Lower lobe of right lung (tissue), 2 donors: ENCODE results near the gene SEMA7A. TPM values are rescaled to one million over a fixed set of nuclear protein-coding genes. Genes with fewer than 3 reads are reported as not detected.
A peak's percentile ranks its signal among the peaks of the same experiment; 100 is the strongest.
"Not testable (repeated sequence)": the region's sequence is repeated elsewhere in the genome, so short reads cannot be mapped to it uniquely, and the experiment has no call there.

Experiments used
- ATAC-seq, 2 donors: fragments of 200-7000 bp; cut with Tn5 transposase; one replicate each; pipeline ENCODE4 v1.9.1; 2020 to 2022; ENCODE audit warnings: mild to moderate bottlenecking in 2 of 2, moderate library complexity in 2 of 2
- DNase-seq: peaks from one replicate; pipeline ENCODE4 v3.0.0-alpha.2; 2020
- H3K27ac ChIP-seq: fragments of 200-600 bp; one replicate; pipeline ENCODE4 v1.8.0; 2022
- H3K27me3 ChIP-seq: fragments of 200-600 bp; one replicate; pipeline ENCODE4 v1.8.0; 2022; ENCODE audit warnings: low read depth
- H3K36me3 ChIP-seq: fragments of 200-600 bp; one replicate; pipeline ENCODE4 v1.8.0; 2022; ENCODE audit warnings: mild to moderate bottlenecking
- H3K4me1 ChIP-seq: fragments of 200-600 bp; one replicate; pipeline ENCODE4 v1.8.0; 2022
- H3K4me3 ChIP-seq: fragments of 200-600 bp; one replicate; pipeline ENCODE4 v1.8.0; 2022; ENCODE audit warnings: mild to moderate bottlenecking
- H3K9me3 ChIP-seq: fragments of 200-600 bp; one replicate; pipeline ENCODE4 v1.8.0; 2022
- intact Hi-C: fragments of 100-400 bp; cut with DNase I; formaldehyde crosslinking; loops from one replicate; pipeline ENCODE4 v1.11.0; 2022
- microRNA-seq: library from miRNA; unstranded; fragments of <30 nt; microRNA quantifications from one replicate; pipeline ENCODE4 v1.2.0, GENCODE V29; 2020; ENCODE audit warnings: borderline number of aligned reads
- total RNA-seq: library from RNA; stranded (reverse); fragmentation: NEBNext Ultra II Directional; extraction: Animal tissue kit (Norgen Biotek cat#: 25700); gene quantifications from one replicate; pipeline ENCODE4 v1.2.1, GENCODE V29; 2021
- TF ChIP-seq, protein P1 (sequence below): fragments of 200-600 bp; IDR thresholded peaks from one replicate; pipeline ENCODE4 v1.8.0; 2022; ENCODE audit warnings: antibody characterized with exemption, mild to moderate bottlenecking
- donor health status: DM: no; HTN: yes; CAD: no; lungs with severe emphysema.

The SEMA7A gene
- total RNA-seq, 1 donor from 2014 or later, result 4.6 TPM

DNA sequence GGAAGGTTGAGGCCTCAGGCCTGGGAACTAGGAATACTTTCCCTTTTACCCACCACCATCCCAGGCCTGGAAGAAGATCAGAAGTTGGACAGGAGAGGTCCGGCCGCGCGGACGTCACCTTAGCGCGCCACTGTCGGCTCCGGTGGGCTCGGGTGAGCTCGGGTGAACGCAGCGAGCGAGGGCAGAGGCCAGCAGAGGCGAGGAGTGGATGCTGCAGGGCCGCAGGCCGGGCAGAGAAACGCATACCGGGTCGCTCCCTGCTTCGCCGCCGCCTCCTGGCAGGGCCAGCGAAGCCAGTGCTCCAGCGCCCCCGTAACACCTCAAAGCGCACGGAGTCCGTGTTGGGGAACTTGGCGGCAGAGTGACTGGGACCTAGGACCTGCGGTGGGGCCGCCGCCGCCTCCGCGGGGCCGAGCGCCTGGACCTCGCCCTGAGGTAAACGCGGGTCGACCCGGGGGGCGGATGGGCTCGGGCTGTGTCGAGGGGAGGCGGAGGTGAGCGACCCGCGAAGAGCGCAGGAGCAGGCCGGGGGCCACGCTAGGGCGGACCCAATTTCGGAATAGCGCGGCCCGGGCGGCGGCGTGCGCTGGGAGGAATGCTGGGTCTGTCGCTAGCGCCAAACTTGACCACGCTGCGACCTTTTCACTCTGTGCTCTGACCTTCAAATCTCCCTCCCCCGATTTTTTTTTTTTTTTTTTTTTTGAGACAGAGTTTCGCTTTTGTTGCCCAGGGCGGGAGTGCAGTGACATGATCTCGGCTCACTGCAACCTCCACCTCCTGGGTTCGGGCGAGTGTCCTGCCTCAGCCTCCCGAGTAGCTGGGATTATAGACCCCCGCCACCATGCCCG lies 67.9 kb downstream of the SEMA7A start:
- peak; percentile 82 to 87 for ATAC-seq
- Histone ChIP-seq H3K27me3 (peaks cover 31% of the 10 kb centered on the region), H3K4me1 (peaks cover 13% of the 10 kb centered on the region), H3K4me3 (peak overlapping the region; percentile 63), H3K27ac (peak overlapping the region; percentile 60), H3K9me3 (no peaks in the 10 kb centered on the region), H3K36me3 (no peaks in the 10 kb centered on the region)
- intact Hi-C loops, result no loop called here
- TF ChIP-seq, protein P1, sequence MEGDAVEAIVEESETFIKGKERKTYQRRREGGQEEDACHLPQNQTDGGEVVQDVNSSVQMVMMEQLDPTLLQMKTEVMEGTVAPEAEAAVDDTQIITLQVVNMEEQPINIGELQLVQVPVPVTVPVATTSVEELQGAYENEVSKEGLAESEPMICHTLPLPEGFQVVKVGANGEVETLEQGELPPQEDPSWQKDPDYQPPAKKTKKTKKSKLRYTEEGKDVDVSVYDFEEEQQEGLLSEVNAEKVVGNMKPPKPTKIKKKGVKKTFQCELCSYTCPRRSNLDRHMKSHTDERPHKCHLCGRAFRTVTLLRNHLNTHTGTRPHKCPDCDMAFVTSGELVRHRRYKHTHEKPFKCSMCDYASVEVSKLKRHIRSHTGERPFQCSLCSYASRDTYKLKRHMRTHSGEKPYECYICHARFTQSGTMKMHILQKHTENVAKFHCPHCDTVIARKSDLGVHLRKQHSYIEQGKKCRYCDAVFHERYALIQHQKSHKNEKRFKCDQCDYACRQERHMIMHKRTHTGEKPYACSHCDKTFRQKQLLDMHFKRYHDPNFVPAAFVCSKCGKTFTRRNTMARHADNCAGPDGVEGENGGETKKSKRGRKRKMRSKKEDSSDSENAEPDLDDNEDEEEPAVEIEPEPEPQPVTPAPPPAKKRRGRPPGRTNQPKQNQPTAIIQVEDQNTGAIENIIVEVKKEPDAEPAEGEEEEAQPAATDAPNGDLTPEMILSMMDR, result no peak
- peak; percentile 58 for DNase-seq

DNA sequence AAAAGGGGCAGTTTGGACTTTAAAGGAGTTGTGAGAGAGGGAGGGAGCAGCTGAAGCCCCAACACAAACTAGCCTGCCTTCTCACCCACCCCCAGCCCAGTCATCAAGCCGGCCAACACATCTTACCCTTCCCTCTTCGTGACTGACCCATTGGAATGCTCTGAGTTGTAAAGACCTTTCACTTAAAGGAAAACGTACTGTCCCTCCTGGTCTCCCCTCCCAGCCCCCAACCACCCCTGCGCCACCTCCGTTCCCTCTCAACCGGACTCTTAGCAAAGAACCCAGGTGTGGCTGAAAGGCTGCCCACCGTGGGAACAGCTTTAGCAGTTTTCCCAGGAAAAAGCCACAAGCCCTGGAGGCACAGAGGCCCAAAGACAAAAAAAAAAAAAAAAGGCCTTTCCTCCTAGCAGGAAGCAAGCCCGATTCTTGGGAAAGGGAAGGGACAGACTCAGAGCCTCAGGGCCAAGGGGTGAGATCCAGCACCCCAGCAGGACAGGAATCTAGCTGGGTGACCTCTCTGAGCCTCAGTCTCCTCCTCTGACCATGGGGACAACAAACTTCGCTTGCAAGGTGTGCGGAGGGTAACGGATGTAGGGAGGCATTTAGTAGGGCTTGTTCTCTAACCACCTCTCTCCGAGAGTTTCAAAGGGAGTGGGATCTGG lies 68.7 kb downstream of the SEMA7A start:
- ATAC-seq (peak in 1 of 2 donors; percentile 5), DNase-seq (no peak)
- TF ChIP-seq, protein P1, result no peak
- H3K9me3 ChIP-seq, result no peaks in the 10 kb centered on the region
- H3K4me1 ChIP-seq, result peaks cover 13% of the 10 kb centered on the region
- no peaks in the 10 kb centered on the region for H3K36me3 ChIP-seq
- H3K27ac ChIP-seq, result peak overlapping the region; percentile 60
- peak overlapping the region; percentile 63 for H3K4me3 ChIP-seq
- intact Hi-C loops, result no loop called here
- peaks cover 31% of the 10 kb centered on the region for H3K27me3 ChIP-seq

DNA sequence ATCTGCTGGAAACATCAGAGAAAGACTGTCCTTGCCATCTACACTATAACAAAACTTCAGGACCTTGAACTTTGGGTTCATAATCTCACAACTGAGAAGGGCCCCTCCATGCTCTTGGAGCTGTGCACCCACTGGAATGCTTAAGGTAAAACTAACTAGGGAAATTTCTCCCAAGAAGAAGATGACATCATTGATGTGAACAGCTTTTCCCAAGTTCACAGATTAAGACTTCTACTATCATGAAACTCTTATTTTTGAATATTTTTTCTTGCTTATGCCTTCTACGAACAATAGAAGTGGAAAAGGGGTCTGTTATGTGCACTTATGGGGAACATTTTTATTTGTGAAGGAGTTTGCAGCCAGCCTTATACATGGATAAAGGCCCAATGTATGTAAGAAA lies 71.3 kb downstream of the SEMA7A start:
- no peaks in the 10 kb centered on the region for H3K9me3 ChIP-seq
- DNase-seq (no peak), ATAC-seq (no peak)
- H3K4me1 ChIP-seq, result peaks cover 13% of the 10 kb centered on the region
- no peak overlapping the region for H3K4me3 ChIP-seq
- TF ChIP-seq, protein P1, result no peak
- H3K36me3 ChIP-seq, result no peaks in the 10 kb centered on the region
- no peak overlapping the region for H3K27ac ChIP-seq
- H3K27me3 ChIP-seq, result peaks cover 24% of the 10 kb centered on the region
- intact Hi-C loops, result no loop called here

DNA sequence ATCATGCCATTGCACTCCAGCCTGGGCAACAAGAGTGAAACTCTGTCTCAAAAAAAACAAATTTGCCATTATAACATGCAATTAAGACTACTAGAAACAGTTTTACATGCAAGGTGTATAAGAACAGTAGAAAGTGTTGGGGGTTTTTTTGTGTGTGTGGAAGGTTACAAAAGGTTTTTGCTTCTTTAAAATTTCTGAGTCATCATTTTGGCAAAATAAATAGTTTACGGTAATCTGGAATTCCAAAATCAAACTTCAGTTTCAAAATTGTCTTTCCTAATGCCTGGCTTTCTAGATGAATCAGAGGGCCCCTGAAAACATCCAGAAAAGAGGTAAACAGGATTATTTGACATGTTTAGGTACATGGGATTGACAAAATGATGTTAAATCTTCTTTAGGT lies 72.9 kb downstream of the SEMA7A start:
- H3K36me3 ChIP-seq, ATAC-seq, intact Hi-C loops: not testable (repeated sequence)

DNA sequence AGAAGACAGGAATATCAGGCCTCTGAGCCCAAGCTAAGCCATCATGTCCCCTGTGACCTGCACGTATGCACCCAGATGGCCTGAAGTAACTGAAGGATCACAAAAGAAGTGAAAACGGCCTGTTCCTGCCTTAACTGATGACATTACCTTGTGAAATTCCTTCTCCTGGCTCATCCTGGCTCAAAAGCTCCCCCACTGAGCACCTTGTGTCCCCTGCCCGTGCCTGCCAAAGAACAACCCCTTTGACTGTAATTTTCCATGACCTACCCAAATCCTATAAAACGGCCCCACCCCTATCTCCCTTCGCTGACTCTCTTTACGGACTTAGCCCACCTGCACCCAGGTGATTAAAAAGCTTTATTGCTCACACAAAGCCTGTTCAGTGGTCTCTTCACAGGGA lies 74.4 kb downstream of the SEMA7A start:
- H3K27me3 ChIP-seq, H3K4me1 ChIP-seq, H3K4me3 ChIP-seq, H3K9me3 ChIP-seq, DNase-seq, H3K27ac ChIP-seq, intact Hi-C loops, ATAC-seq, H3K36me3 ChIP-seq: not testable (repeated sequence)

More for the DNA sequence above, 72.9 kb downstream of the SEMA7A start:
- DNase-seq, H3K4me3 ChIP-seq, H3K27ac ChIP-seq, H3K9me3 ChIP-seq, H3K4me1 ChIP-seq: not testable (repeated sequence)
- peaks cover 13% of the 10 kb centered on the region for H3K27me3 ChIP-seq

Small RNA genes lying within 50 kb of the gene (microRNA-seq; reads per million reads assigned to microRNA genes)
- not detected for gene MIR6881

Other genes starting within 250 kb of the SEMA7A start
- not detected for gene STRA6, start 231.2 kb downstream of the SEMA7A start, total RNA-seq
- gene CCDC33, start 197.6 kb downstream of the SEMA7A start, total RNA-seq, result 5.9 TPM
- gene CYP11A1, start 66.3 kb downstream of the SEMA7A start, total RNA-seq, result 0.59 TPM
- gene UBL7, start 27.2 kb upstream of the SEMA7A start, total RNA-seq, result 40.2 TPM
- 11.1 TPM for gene ARID3B, start 107.3 kb upstream of the SEMA7A start, total RNA-seq
- 75.5 TPM for gene CLK3, start 181.9 kb upstream of the SEMA7A start, total RNA-seq